Astrocyte (in vitro differentiated cells and primary cell): ENCODE measurements around the gene AKAP14. TPM values are rescaled to one million over a fixed set of nuclear protein-coding genes. Genes with fewer than 3 reads are reported as not detected.
"Not testable (repeated sequence)": the region's sequence is repeated elsewhere in the genome, so short reads cannot be mapped to it uniquely, and the experiment has no call there.

Experiments used
- DNase-seq: peaks from one replicate; pipeline ENCODE4 v3.0.0-alpha.2; 2010; ENCODE audit warnings: low read depth
- FAIRE-seq: peaks from 2 replicates; lab custom pipeline; 2011; peaks lifted over from hg19 to GRCh38; lab: Jason Lieb, UNC
- H2AFZ ChIP-seq: 2 replicates; pipeline ENCODE4 v1.6.0; 2012; ENCODE audit warnings: low read depth, low read length, inconsistent platforms
- H3K27ac ChIP-seq: 2 replicates; pipeline ENCODE4 v1.5.1; 2011; ENCODE audit warnings: low read depth, low read length, inconsistent platforms
- H3K27me3 ChIP-seq: 2 replicates; pipeline ENCODE4 v1.6.0; 2011; ENCODE audit warnings: low read length, inconsistent platforms; ENCODE audit not compliant: insufficient read depth
- H3K36me3 ChIP-seq: 2 replicates; pipeline ENCODE4 v1.5.1; 2011; ENCODE audit warnings: low read length, inconsistent platforms; ENCODE audit not compliant: insufficient read depth
- H3K4me1 ChIP-seq: 2 replicates; pipeline ENCODE4 v1.5.1; 2011; ENCODE audit warnings: low read length, inconsistent platforms; ENCODE audit not compliant: insufficient read depth
- H3K4me2 ChIP-seq: 2 replicates; pipeline ENCODE4 v1.6.0; 2012; ENCODE audit warnings: low read length, inconsistent platforms
- H3K4me3 ChIP-seq: 2 replicates; pipeline ENCODE4 v1.5.1; 2011; ENCODE audit warnings: low read depth, mild to moderate bottlenecking, low read length, inconsistent platforms; ENCODE audit not compliant: insufficient read depth
- H3K79me2 ChIP-seq: 2 replicates; pipeline ENCODE4 v1.6.0; 2012; ENCODE audit warnings: mild to moderate bottlenecking, low read length, inconsistent platforms; ENCODE audit not compliant: insufficient read depth
- H3K9ac ChIP-seq: 2 replicates; pipeline ENCODE4 v1.6.0; 2012; ENCODE audit warnings: mild to moderate bottlenecking, low read length, inconsistent platforms
- H3K9me3 ChIP-seq: 2 replicates; pipeline ENCODE4 v1.5.1; 2012; ENCODE audit warnings: low read depth, mild to moderate bottlenecking, low read length, inconsistent platforms; ENCODE audit not compliant: insufficient read depth
- H4K20me1 ChIP-seq: 2 replicates; pipeline ENCODE4 v1.6.0; 2012; ENCODE audit warnings: low read length, inconsistent platforms; ENCODE audit not compliant: insufficient read depth
- H3K27ac Mint-ChIP-seq: one replicate; pipeline ENCODE4 v1.8.0; 2021; ENCODE audit warnings: mild to moderate bottlenecking, mixed read lengths; ENCODE audit not compliant: unreplicated experiment
- H3K27me3 Mint-ChIP-seq: one replicate; pipeline ENCODE4 v1.8.0; 2021; ENCODE audit warnings: low read depth, mixed read lengths; ENCODE audit not compliant: unreplicated experiment
- H3K36me3 Mint-ChIP-seq: one replicate; pipeline ENCODE4 v1.8.0; 2021; ENCODE audit warnings: low read depth, mixed read lengths; ENCODE audit not compliant: unreplicated experiment
- H3K4me1 Mint-ChIP-seq: one replicate; pipeline ENCODE4 v1.8.0; 2021; ENCODE audit warnings: low read depth, mixed read lengths; ENCODE audit not compliant: unreplicated experiment
- H3K4me3 Mint-ChIP-seq: one replicate; pipeline ENCODE4 v1.8.0; 2021; ENCODE audit warnings: mild to moderate bottlenecking, moderate library complexity, mixed read lengths; ENCODE audit not compliant: unreplicated experiment
- H3K9me3 Mint-ChIP-seq: one replicate; pipeline ENCODE4 v1.8.0; 2021; ENCODE audit warnings: mild to moderate bottlenecking, mixed read lengths; ENCODE audit not compliant: unreplicated experiment
- CTCF ChIP-seq: IDR thresholded peaks from 2 replicates; pipeline ENCODE4 v1.5.1; 2011; ENCODE audit warnings: low read depth, mild to moderate bottlenecking, inconsistent platforms, low read length, moderate library complexity; ENCODE audit not compliant: insufficient read depth
- EZH2 ChIP-seq: IDR thresholded peaks from 2 replicates; pipeline ENCODE4 v1.6.1; 2012; ENCODE audit warnings: mild to moderate bottlenecking, low read length, inconsistent platforms; ENCODE audit not compliant: insufficient read depth
- total RNA-seq: library from RNA; stranded (reverse); gene quantifications from 2 replicates; pipeline ENCODE4 v1.2.1, GENCODE V29; 2021

The AKAP14 gene
- total RNA-seq, 1 donor from 2014 or later, result not detected

GRCh38 chrX:119960625-119961024 lies 64.9 kb downstream of the AKAP14 start:
- no peak overlapping the region for H3K4me2 ChIP-seq
- peaks cover 1% of the 10 kb centered on the region for H3K36me3 Mint-ChIP-seq
- no peaks in the 10 kb centered on the region for H3K79me2 ChIP-seq
- TF ChIP-seq CTCF (no peak), EZH2 (no peak)
- H3K27ac ChIP-seq, result no peak overlapping the region
- H3K4me1 ChIP-seq, result no peaks in the 10 kb centered on the region
- no peak overlapping the region for H3K27ac Mint-ChIP-seq
- DNase-seq, result no peak
- no peaks in the 10 kb centered on the region for H3K27me3 ChIP-seq
- H3K4me1 Mint-ChIP-seq, result no peaks in the 10 kb centered on the region
- no peak overlapping the region for H3K9ac ChIP-seq
- peaks cover 2% of the 10 kb centered on the region for H3K27me3 Mint-ChIP-seq
- peaks cover 2% of the 10 kb centered on the region for H3K9me3 Mint-ChIP-seq
- no peak overlapping the region for H3K4me3 Mint-ChIP-seq
- no peak overlapping the region for H3K4me3 ChIP-seq
- H3K36me3 ChIP-seq, result no peaks in the 10 kb centered on the region
- H3K9me3 ChIP-seq, result no peaks in the 10 kb centered on the region
- H2AFZ ChIP-seq, result no peak overlapping the region
- H4K20me1 ChIP-seq, result no peaks in the 10 kb centered on the region
- no peak for FAIRE-seq

DNA sequence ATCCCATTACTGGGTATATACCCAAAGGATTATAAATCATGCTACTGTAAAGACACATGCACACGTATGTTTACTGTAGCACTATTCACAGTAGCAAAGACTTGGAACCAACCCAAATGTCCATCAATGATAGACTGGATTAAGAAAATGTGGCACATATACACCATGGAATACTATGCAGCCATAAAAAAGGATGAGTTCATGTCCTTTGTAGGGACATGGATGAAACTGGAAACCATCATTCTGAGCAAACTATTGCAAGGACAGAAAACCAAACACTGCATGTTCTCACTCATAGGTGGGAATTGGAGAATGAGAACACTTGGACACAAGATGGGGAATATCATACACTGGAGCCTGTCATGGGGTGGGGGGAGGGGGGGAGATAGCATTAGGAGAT lies 71.1 kb downstream of the AKAP14 start:
- not testable (repeated sequence) for H3K36me3 ChIP-seq, DNase-seq, H3K4me2 ChIP-seq, H3K4me3 Mint-ChIP-seq, H3K27me3 ChIP-seq, FAIRE-seq, H3K9me3 ChIP-seq, H3K4me1 Mint-ChIP-seq, H3K27ac ChIP-seq, H3K9me3 Mint-ChIP-seq, H3K79me2 ChIP-seq, H3K9ac ChIP-seq, H4K20me1 ChIP-seq, H3K27ac Mint-ChIP-seq, H3K27me3 Mint-ChIP-seq, H3K4me3 ChIP-seq, H2AFZ ChIP-seq, H3K36me3 Mint-ChIP-seq, H3K4me1 ChIP-seq

Other genes starting within 250 kb of the AKAP14 start
- gene SEPTIN6, start 202.7 kb upstream of the AKAP14 start, total RNA-seq, result 24.7 and 25.3 TPM in 2 replicates
- 0.54 TPM in 1 of 2 replicates, not detected in the other for gene SOWAHD, start 137.3 kb upstream of the AKAP14 start, total RNA-seq
- gene RPL39, start 104.3 kb upstream of the AKAP14 start, total RNA-seq, result 1,404 and 1,492 TPM in 2 replicates
- 7.0 and 8.8 TPM in 2 replicates for gene UPF3B, start 42.9 kb upstream of the AKAP14 start, total RNA-seq
- gene RNF113A, start 24.2 kb upstream of the AKAP14 start, total RNA-seq, result 16.3 and 17.8 TPM in 2 replicates
- gene NDUFA1, start 24.1 kb upstream of the AKAP14 start, total RNA-seq, result 105 and 109 TPM in 2 replicates
- 6.5 and 7.1 TPM in 2 replicates for gene NKAP, start 47.9 kb downstream of the AKAP14 start, total RNA-seq
- not detected in 2 replicates for gene RHOXF2B, start 181.8 kb downstream of the AKAP14 start, total RNA-seq
- not detected in 2 replicates for gene RHOXF1, start 220.0 kb downstream of the AKAP14 start, total RNA-seq